ENCODE measurements around the gene BICC1.

The BICC1 gene

GRCh38 chr10:58573144-58573543 is 60.5 kb downstream of the BICC1 start:
- Histone ChIP-seq H3K9me3 (peaks cover 2% of the 10 kb centered on the region; the same call in 1 of the 2 replicates), H3K27me3 (no peaks in the 10 kb centered on the region), H3K36me3 (no peaks in the 10 kb centered on the region), H3K4me3 (ENCODE audit: low read depth, low read length) (no peak overlapping the region), H3K4me1 (peaks cover 3% of the 10 kb centered on the region)
- no peak for DNase-seq
- TF ChIP-seq CTCF (IDR thresholded peaks at IDR 0.05; ENCODE audit: low read depth, low read length): no peak

GRCh38 chr10:58574058-58574457 is 61.4 kb downstream of the BICC1 start:
- Histone ChIP-seq H3K9me3 (peaks cover 2% of the 10 kb centered on the region; the same call in 1 of the 2 replicates), H3K4me1 (peaks cover 3% of the 10 kb centered on the region), H3K27me3 (no peaks in the 10 kb centered on the region), H3K4me3 (ENCODE audit: low read depth, low read length) (no peak overlapping the region), H3K36me3 (no peaks in the 10 kb centered on the region)
- TF ChIP-seq CTCF (IDR thresholded peaks at IDR 0.05; ENCODE audit: low read depth, low read length): no peak
- no peak for DNase-seq

- Histone ChIP-seq H3K9me3 (peaks cover 2% of the 10 kb centered on the region; the same call in 1 of the 2 replicates), H3K36me3 (no peaks in the 10 kb centered on the region), H3K4me3 (ENCODE audit: low read depth, low read length) (no peak overlapping the region), H3K4me1 (peaks cover 3% of the 10 kb centered on the region), H3K27me3 (no peaks in the 10 kb centered on the region)
- no peak for TF ChIP-seq CTCF (IDR thresholded peaks at IDR 0.05; ENCODE audit: low read depth, low read length)
- DNase-seq: no peak
These were observed 62.8 kb downstream of the BICC1 start for GRCh38 chr10:58575491-58575890.

GRCh38 chr10:58576751-58577436 is 64.2 kb downstream of the BICC1 start:
- Histone ChIP-seq H3K4me1 (peaks cover 3% of the 10 kb centered on the region), H3K9me3 (no peaks in the 10 kb centered on the region; the same call in 1 of the 2 replicates), H3K36me3 (no peaks in the 10 kb centered on the region), H3K27me3 (no peaks in the 10 kb centered on the region), H3K4me3 (ENCODE audit: low read depth, low read length) (no peak overlapping the region)
- no peak for TF ChIP-seq CTCF (IDR thresholded peaks at IDR 0.05; ENCODE audit: low read depth, low read length)
- DNase-seq: no peak

GRCh38 chr10:58577437-58577777 is 64.7 kb downstream of the BICC1 start:
- no peak for TF ChIP-seq CTCF (IDR thresholded peaks at IDR 0.05; ENCODE audit: low read depth, low read length)
- DNase-seq: no peak
- Histone ChIP-seq H3K9me3 (no peaks in the 10 kb centered on the region), H3K27me3 (no peaks in the 10 kb centered on the region), H3K36me3 (no peaks in the 10 kb centered on the region), H3K4me1 (peaks cover 3% of the 10 kb centered on the region; the same call in 1 of the 2 replicates), H3K4me3 (ENCODE audit: low read depth, low read length) (no peak overlapping the region)

- DNase-seq: no peak
- TF ChIP-seq CTCF (IDR thresholded peaks at IDR 0.05; ENCODE audit: low read depth, low read length): no peak
- H3K9me3 ChIP-seq: no peaks in the 10 kb centered on the region
- no peak overlapping the region for H3K4me3 ChIP-seq (ENCODE audit: low read depth, low read length)
- H3K4me1 ChIP-seq: peaks cover 3% of the 10 kb centered on the region; the same call in 1 of the 2 replicates
- H3K27me3 ChIP-seq: no peaks in the 10 kb centered on the region
- H3K36me3 ChIP-seq: no peaks in the 10 kb centered on the region
These were observed 65.7 kb downstream of the BICC1 start for GRCh38 chr10:58578366-58578765.
